HG02759 (cell line): Measurements from ENCODE around the gene ACR.
"Not testable (repeated sequence)": the region's sequence is repeated elsewhere in the genome, so short reads cannot be mapped to it uniquely, and the experiment has no call there.

Experiments used
- ATAC-seq: cut with Tn5 transposase; IDR thresholded peaks from one replicate; pipeline ENCODE4 v1.9.1; 2021; ENCODE audit warnings: mild to moderate bottlenecking, moderate library complexity; ENCODE audit not compliant: unreplicated experiment

The ACR gene

DNA sequence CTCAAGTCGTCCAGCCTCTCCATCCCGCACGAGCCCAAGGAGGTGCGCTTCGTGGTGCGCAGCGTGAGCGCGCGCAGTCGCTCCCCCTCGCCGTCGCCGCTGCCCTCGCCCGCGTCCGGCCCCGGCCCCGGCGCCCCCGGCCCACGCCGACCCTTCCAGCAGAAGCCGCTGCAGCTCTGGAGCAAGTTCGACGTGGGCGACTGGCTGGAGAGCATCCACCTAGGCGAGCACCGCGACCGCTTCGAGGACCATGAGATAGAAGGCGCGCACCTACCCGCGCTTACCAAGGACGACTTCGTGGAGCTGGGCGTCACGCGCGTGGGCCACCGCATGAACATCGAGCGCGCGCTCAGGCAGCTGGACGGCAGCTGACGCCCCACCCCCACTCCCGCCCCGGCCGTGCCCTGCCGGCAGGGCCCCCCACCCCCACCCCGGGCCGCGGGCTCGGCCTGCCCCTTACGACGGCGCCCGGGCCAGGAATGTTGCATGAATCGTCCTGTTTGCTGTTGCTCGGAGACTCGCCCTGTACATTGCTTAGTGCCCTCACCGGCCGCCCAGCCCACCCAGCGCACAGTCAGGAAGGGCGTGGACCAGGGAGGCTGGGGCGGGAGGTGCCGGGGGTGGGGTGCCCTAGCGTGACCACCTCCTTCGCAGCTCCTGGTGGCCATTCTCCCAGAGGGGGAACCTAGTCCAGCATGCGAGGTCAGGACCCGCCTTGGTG lies 6.9 kb upstream of the ACR start:
- no peak for ATAC-seq

DNA sequence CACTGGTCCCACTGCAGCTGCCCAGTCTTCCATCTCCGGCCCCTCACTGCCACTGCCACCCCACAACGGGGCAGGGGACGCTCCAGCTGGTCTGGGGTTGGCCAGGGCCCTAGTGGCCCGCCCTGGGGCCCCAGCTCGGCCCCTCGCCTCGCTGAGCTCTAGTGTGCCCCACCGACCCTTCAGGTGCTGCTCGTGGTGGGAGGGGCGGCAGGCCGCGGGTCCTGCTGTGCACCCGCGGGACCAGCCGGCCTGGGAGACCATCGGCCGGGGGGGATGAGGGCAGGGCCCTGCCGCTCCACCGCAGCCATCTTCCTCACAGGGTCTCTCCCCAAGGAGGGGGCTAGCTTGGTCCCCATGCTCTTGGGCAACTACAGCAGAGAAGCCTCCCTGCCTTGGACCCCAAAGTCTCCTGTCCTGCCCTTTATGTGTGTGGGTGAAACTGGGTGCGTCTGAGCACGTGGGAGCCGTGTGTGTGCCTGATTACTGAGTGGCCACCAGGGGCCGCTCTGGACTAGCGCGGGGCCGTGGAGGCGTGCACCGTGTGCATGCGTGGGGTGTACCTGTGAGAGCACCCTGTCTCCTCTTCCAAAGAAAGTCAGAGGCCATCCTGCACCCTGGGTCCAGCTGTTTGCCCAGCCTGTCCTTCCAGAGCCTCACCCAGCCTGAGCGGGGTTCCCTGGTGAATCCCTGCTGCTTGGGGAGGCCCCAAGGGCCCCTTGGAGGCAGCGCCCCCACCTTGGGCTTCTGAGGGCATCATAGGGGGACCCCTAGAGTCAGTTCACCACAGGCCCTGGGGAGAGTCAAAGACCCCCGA lies 6.0 kb upstream of the ACR start:
- no peak for ATAC-seq

DNA sequence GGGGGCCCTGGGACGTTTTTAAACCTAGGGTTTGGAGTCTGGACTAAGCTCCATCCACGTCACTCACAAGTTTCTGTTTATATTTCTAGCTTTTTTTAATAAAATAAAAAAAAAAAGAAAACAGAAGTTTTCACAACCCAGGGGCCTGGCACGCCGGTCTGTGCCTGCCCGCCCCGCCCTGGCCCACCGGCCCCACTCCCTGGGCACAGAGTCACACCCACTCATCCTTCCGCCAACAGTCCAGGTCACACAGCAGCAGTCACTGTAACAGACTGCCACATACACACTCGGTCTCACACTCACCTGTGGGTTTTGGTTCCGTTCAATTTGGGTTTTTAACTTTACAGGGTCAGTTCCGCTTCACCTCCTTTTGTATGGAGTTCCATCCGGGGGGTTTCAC lies 5.3 kb upstream of the ACR start:
- ATAC-seq = no peak

DNA sequence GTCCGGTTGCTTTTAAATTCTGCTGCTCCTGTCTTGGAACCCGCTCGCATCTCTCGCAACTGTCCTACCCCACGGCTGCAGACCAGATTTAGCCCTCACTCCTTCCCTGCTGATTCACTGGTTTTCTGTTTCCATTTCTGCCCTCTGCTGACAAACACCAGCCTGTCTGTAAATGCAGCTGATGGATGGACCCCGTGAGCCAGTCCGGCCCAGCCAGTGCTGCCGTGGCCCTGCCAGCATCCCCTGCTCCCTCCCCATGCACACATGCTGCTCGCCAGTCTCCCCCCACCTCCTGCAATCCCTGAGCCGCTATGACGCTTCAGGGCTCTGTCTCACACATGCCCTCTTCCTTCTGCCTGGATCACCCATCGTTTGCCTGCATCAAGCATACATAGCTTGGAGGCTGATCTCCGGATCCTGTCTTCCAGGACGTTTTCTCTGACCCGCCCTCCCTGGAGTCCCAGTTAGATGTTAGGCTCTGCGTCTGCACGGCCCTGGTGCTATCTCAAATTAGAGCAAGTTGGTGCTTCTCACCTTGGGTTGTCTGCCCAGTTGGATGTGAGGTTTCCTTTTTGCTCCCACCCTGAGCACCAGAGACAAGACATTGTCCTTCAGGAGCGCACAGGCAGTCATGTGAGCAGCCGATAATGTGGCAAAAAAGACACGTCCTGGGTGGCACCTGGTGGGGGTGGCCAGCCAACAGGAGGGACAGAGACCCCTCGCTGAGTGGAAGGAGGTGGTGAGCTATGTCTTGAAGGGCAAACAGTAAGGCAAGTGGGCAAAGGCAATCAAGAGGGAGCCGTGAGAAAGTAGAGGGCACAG lies 4.3 kb upstream of the ACR start:
- ATAC-seq = no peak

DNA sequence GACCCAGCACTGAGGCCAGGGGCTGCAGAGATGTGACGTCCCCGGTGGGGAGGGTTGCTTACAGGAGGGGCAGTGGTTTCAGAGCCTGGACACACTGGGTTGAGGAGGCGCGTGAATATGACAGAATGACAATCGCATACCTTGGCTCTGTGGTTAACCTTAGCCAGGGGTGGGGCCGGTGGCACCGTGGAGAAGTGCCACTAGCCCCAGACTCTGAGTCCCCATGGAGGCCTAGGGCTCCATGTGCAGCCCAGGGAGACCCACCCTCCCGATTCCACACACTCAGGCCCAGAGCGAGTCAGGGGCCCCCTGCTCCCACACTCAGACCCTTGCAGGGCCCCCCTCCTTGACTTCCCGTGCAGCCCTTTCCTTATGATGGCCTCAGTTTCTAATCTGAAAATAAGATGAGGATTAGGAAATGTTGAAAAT lies 3.6 kb upstream of the ACR start:
- no peak for ATAC-seq

DNA sequence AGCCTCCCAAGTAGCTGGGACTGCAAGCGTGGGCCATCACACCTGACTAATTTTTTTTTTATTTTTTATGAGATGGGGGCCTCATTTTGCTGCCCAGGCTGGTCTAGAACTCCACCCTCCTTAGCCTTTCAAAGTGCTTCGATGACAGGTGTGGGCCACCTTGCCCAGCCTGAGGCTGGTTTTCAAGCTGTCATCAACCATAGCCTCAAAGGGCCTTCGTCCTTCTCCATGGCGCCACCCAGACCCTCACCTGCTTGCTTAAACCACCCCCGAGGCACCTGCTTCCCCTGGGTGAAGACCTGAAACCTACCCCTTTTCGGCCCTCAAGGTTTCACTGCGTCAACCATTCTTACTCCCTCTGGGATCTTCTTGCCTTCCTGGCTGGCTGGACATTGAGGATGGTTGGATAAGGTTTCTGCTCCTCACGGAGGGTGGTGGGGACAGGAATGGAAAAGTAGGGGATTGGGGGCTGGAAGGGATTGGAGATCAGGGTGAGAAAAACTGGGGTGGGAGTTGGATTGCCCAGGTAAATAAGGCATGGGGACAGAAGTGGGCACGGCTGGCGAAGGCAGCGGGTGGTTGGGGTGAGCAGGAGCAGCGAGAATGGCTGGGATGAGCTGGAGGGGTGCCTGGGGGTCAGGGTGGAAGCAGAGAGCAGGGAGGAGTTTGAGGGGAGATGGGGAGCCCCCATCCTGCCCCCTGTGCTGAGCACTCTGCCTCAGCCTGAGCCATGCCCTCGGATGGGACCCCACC lies 2.8 kb upstream of the ACR start:
- ATAC-seq = no peak

DNA sequence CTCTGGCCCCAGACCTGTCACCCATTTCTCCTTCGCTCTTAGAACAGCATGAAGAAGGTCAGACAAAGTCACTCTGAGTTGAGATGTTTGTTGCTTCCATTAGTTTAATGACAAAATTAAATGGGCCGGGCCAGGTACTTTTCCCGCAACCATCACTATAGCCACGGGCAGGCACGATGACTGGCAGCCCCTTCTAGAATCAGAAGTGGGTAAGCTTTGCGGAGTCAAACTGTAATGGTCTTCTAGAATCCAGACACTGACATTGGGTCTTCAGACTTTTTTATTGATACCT lies 2.3 kb upstream of the ACR start:
- ATAC-seq = no peak

DNA sequence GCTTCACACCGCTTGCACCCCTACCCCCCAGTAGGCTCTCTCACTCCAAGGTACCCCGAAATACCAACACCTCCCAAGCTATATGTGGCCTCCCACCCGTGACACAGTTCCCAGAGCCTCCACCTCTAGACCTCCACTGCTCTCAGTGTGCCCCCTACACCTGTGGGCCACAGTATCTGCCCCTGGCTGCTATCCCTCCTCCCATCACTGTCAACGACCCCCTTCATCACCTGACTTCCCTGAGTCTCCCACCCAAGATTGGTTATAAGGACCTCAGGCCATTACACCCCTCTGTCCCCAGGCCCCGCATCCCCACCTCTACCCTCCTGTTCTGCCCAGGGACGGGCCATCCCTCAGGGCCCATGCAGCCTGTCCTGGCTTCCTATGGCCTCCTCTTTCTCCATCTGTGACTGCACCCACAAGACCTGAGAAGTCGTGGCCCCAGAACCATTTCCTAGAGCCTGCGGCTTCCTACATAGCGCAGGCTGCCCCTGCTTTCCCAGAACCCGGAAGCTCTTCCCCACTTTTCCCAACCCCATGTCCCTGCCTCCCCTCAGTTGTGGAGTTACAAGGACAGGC lies 734 bp downstream of the ACR start:
- ATAC-seq = no peak

DNA sequence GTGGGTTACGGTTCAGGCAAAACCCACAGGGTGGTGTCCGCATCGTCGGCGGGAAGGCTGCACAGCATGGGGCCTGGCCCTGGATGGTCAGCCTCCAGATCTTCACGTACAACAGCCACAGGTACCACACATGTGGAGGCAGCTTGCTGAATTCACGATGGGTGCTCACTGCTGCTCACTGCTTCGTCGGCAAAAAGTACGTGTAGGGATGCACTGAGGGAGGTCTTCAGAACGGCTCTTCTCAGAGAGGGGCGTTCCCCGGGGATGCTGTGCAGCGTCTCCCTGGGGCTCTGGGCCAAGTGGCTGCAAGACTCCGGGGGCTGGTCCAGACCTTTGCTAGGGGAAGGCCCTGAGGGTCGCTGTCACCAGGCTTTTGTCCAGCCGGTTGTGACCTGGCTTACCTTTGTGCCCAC lies 1.3 kb downstream of the ACR start:
- ATAC-seq = no peak

DNA sequence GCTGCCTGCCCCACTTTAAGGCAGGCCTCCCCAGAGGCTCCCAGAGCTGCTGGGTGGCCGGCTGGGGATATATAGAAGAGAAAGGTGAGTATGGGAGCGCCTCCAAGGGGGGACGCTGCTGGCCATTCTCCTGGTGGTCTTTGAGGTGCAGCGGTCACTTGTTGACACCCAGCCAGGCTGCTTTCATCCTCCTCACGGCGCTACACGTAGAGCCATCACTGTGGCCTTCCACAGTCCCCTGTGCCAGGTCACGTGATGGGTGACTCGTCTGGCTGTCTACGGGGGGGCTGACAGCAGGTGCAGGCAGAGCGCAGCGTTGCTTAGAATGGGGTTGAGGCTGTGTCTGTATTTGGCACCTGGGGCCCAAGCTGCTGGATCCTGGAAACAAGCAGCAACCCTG lies 1.9 kb downstream of the ACR start:
- no peak for ATAC-seq

DNA sequence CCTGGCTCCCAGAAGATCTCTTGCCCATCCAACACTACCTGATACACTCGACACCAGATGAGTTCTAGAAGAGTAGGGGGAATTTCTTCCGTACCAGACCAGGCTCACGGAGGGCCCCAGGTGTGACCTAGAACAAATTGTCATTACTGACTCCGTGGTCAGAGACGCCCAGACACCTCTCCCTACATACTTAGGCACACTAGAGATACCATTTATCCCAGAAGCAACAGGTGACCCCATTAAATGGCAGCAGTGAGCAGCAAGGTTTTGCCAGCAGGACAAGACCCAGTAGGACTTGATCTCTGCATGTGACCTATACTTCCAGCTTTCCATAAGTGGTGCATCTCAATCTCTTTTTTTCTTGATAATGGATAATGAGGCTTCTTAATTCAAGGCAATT lies 2.7 kb downstream of the ACR start:
- not testable (repeated sequence) for ATAC-seq

DNA sequence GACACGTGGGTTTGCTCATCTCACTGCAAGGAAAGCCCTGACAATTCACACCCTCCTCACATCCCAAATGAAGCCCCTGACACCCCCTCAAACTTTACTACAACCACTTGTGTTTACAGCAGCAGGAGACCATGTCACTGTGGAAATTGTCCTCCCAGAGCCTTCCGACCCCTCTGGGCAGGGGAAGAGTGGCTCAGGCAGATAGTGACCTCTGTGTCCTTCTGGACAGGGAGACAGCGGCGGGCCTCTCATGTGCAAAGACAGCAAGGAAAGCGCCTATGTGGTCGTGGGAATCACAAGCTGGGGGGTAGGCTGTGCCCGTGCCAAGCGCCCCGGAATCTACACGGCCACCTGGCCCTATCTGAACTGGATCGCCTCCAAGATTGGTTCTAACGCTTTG lies 6.4 kb downstream of the ACR start:
- ATAC-seq = not testable (repeated sequence)

DNA sequence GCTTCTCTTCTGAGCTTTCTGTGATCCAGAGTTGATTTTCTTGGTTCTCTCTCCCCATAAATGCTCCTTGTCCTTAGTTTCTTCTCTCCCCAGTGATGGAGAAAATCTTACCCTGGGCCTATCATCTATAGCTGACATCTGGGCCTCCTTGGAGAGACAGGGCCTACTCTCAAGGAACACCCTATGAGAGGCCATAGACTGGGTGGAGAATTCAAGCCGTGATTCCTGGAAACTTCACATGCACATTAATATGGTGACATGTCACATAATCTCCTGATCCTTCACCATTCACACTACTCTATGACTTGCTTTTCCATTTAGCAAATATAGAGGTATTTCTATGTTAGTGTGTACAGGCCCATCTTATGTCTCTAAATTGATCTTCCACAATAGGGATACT lies 9.5 kb downstream of the ACR start:
- not testable (repeated sequence) for ATAC-seq

DNA sequence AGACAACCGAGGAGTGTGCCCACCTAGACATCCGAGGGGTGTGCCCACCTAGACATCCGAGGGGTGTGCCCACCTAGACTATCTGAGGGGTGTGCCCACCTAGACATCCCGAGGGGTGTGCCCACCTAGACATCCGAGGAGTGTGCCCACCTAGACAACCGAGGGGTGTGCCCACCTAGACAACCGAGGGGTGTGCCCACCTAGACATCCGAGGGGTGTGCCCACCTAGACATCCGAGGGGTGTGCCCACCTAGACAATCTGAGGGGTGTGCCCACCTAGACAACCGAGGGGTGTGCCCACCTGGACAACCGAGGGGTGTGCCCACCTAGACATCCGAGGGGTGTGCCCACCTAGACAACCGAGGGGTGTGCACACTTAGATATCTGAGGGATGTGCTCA lies 10.6 kb downstream of the ACR start:
- not testable (repeated sequence) for ATAC-seq

DNA sequence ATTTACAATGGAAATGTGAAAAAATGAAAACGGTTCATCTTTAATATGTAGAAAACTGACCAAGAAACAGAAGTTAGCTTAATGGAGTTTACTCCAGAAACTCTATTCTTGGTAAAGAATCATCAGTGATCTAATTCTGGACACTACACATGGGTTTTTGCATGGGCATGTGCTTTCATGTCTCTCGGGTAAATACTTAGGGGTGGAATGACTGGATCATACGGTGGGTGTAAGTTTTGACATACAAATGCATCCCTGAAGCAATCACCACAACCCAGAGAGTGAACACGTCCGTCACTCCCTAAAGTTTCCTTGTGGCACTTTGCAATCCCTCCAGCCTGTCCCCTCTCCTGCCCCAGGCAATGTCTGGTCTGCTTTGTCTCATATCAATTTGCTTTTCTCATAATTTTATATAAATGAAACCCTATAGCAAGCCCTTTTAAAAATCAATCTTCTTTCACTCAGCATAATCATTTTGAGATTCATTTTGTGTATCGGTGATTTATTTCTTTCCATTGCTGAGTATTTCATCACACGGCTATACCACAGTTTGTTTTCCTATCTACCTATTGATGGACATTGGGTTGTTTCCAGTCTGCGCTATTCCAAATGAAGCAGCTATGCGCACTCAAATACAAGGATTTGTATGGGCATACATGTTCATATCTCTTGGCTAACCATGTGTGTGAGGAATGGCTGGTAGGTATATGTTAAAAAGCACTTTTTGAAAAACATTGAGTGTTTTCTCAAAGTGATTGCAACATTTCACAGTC lies 11.5 kb downstream of the ACR start:
- not testable (repeated sequence) for ATAC-seq

DNA sequence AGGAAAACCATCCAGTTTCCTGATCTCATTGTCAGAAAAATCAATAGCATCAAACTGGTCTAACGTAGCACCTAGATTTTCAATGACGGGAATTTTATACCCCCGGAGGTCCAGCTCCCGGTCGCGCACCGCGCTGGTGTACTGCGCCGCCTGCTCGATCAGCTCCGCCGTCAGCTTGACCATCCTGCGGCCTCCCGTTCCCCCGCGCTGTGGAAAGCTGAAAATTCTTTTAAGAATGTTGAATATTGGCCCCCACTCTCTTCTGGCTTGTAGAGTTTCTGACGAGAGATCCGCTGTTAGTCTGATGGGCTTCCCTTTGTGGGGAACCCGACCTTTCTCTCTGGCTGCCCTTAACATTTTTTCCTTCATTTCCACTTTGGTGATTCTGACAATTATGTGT lies 17.2 kb downstream of the ACR start:
- ATAC-seq = not testable (repeated sequence)

DNA sequence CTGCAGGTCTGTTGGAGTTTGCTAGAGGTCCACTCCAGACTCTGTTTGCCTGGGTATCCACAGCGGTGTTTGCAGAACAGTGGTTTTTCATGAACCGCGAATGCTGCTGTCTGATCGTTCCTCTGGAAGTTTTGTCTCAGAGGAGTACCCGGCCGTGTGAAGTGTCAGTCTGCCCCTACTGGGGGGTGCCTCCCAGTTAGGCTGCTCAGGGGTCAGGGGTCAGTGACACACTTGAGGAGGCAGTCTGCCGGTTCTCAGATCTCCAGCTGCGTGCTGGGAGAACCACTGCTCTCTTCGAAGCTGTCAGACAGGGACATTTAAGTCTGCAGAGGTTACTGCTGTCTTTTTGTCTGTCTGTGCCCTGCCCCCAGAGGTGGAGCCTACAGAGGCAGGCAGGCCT lies 18.4 kb downstream of the ACR start:
- not testable (repeated sequence) for ATAC-seq

DNA sequence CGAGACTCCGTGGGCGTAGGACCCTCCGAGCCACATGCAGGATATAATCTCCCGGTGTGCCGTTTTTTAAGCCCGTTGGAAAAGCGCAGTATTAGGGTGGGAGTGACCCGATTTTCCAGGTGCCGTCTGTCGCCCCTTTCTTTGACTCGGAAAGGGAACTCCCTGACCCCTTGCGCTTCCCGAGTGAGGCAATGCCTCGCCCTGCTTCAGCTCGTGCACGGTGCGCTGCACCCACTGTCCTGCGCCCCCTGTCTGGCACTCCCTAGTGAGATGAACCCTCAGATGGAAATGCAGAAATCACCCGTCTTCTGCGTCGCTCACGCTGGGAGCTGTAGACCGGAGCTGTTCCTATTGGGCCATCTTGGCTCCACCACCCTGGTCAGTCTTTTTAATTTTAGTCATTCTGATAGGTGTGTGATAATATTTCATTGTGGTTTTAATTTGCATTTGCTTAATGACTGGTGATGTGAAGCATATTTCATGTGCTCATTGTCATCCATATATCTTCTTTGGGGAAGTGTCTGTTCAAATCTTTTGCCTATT lies 19.0 kb downstream of the ACR start:
- not testable (repeated sequence) for ATAC-seq

DNA sequence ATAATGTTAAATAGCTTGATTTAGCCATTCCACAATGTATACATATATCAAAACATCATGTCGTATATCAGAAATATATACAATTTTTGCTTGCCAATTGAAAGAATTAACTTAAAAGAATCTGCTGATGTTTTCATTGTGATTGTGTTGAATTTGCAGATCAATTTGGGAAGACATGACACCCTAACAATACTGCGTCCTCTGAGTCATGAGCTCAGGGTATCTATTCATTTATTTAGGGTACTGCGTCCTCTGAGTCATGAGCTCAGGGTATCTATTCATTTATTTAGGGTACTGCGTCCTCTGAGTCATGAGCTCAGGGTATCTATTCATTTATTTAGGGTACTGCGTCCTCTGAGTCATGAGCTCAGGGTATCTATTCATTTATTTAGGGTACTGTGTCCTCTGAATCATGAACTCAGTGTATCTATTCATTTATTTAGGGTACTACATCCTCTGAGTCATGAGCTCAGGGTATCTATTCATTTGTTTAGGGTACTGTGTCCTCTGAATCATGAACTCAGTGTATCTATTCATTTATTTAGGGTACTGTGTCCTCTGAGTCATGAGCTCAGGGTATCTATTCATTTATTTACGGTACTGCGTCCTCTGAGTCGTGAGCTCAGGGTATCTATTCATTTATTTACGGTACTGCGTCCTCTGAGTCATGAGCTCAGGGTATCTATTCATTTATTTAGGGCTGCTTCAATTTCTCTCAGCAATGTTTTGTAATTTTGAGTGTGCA lies 21.8 kb downstream of the ACR start:
- not testable (repeated sequence) for ATAC-seq
